Aorta (tissue), 5 donors: ENCODE data around the gene LBR. TPM values are rescaled to one million over a fixed set of nuclear protein-coding genes. Genes with fewer than 3 reads are reported as not detected.
"Not testable (repeated sequence)": the region's sequence is repeated elsewhere in the genome, so short reads cannot be mapped to it uniquely, and the experiment has no call there.

Experiments used
- ATAC-seq: fragments of 200-7000 bp; cut with Tn5 transposase; one replicate; pipeline ENCODE4 v1.9.1; 2022; ENCODE audit warnings: moderate library complexity; ENCODE audit not compliant: low FRiP score
- DNase-seq, 2 donors: peaks; one replicate each; pipeline ENCODE4 v3.0.0-alpha.2; 2020
- H3K27ac ChIP-seq, 2 donors: one replicate each; pipeline ENCODE4 v1.5.1; 2013; ENCODE audit warnings: low read length in 2 of 2, mild to moderate bottlenecking in 2 of 2, moderate library complexity in 2 of 2, control low read depth in 1 of 2, inconsistent platforms in 1 of 2, low read depth in 1 of 2
- H3K27me3 ChIP-seq, 2 donors: one replicate each; pipeline ENCODE4 v1.6.1; 2013; ENCODE audit warnings: control low read depth in 1 of 2, low read length in 1 of 2, mild to moderate bottlenecking in 1 of 2, moderate library complexity in 1 of 2; ENCODE audit not compliant: insufficient read depth in 2 of 2, control insufficient read depth in 1 of 2
- H3K36me3 ChIP-seq, 2 donors: one replicate each; pipeline ENCODE4 v1.6.1; 2013; ENCODE audit warnings: control low read depth in 1 of 2, low read length in 1 of 2, mild to moderate bottlenecking in 1 of 2; ENCODE audit not compliant: insufficient read depth in 2 of 2, control insufficient read depth in 1 of 2
- H3K4me1 ChIP-seq, 2 donors: one replicate each; pipeline ENCODE4 v1.6.1; 2013; ENCODE audit warnings: low read length in 2 of 2, control low read depth in 1 of 2, mild to moderate bottlenecking in 1 of 2, moderate library complexity in 1 of 2; ENCODE audit not compliant: insufficient read depth in 2 of 2, control insufficient read depth in 1 of 2
- H3K4me3 ChIP-seq, 2 donors: one replicate each; pipeline ENCODE4 v1.5.1; 2013; ENCODE audit warnings: low read length in 2 of 2, control low read depth in 1 of 2, mild to moderate bottlenecking in 1 of 2
- H3K9me3 ChIP-seq: one replicate; pipeline ENCODE4 v1.6.1; 2013; ENCODE audit warnings: mild to moderate bottlenecking, low read length; ENCODE audit not compliant: control insufficient read depth
- WGBS, 2 donors: extraction: QIAGEN DNeasy Blood & Tissue Kit; methylation state at CpG; one replicate each; pipeline ENCODE4 v1.1.7; 2013; 5-methylcytosine and 5-hydroxymethylcytosine counted together
- intact Hi-C, 2 donors: fragments of 100-400 bp; cut with DNase I; formaldehyde crosslinking; loops; one replicate each; pipeline versions ENCODE4 v1.14.2 to v1.15.0; 2022
- polyA plus RNA-seq, 2 donors: library from polyadenylated mRNA; stranded (reverse); fragments of 200-250 nt; gene quantifications; one replicate each; pipeline ENCODE4 v1.2.3, GENCODE V29; 2013
- total RNA-seq, 2 donors: library from RNA; stranded (reverse); fragmentation: NEBNext Ultra II Directional; extraction: Animal tissue kit (Norgen Biotek cat#: 25700); gene quantifications; one replicate each; pipeline ENCODE4 v1.2.1, GENCODE V29; 2021
- donor health status: healthy with polysubstance abuse.
- donor health status: Bipolar disorder and iron deficiency.
- donor health status: DM: no; HTN: no; CAD: no.
- donor health status: DM: no; HTN: no; CAD: no.
- donor health status: DM: yes; HTN: yes; CAD: no.

The LBR gene
- total and polyA plus RNA-seq, 4 donors: 8.5 to 48.4 (median 29.2) TPM

GRCh38 chr1:225473266-225473665, 45.4 kb upstream of the LBR start:
- peak; percentile 27 to 34 for DNase-seq

GRCh38 chr1:225471453-225472301, 43.8 kb upstream of the LBR start:
- intact Hi-C loops: loop anchor here in 1 of 2 donors (5.0 kb wide), 1 partner anchor 506 kb away; no protein-coding TSS in a partner anchor
- H3K36me3 ChIP-seq: no peaks in the 10 kb centered on the region
- no peaks in the 10 kb centered on the region for H3K27me3 ChIP-seq
- DNase-seq: peak; percentile 44 to 70
- no peaks in the 10 kb centered on the region for H3K4me1 ChIP-seq
- no peaks in the 10 kb centered on the region for H3K9me3 ChIP-seq
- WGBS, 2 donors: 83 to 85% methylated on average over 29 of the region's 29 CpGs
- no peak overlapping the region for H3K27ac ChIP-seq
- no peak overlapping the region for H3K4me3 ChIP-seq
- no peak for ATAC-seq

More at GRCh38 chr1:225473266-225473665, 45.4 kb upstream of the LBR start:
- not testable (repeated sequence) for H3K4me3 ChIP-seq, H3K27ac ChIP-seq, H3K36me3 ChIP-seq, H3K4me1 ChIP-seq, H3K27me3 ChIP-seq, H3K9me3 ChIP-seq, ATAC-seq
- intact Hi-C loops: loop anchor here in 1 of 2 donors (5.0 kb wide), 1 partner anchor 504 kb away; no protein-coding TSS in a partner anchor
- 57 to 67% methylated on average over 8 of the region's 8 CpGs for WGBS, 2 donors

GRCh38 chr1:225471109-225471452, 43.2 kb upstream of the LBR start:
- 78 to 79% methylated on average over 8 of the region's 8 CpGs for WGBS, 2 donors
- Histone ChIP-seq H3K27me3 (no peaks in the 10 kb centered on the region), H3K4me1 (no peaks in the 10 kb centered on the region), H3K9me3 (no peaks in the 10 kb centered on the region), H3K27ac (no peak overlapping the region), H3K4me3 (no peak overlapping the region), H3K36me3 (no peaks in the 10 kb centered on the region)
- intact Hi-C loops: loop anchor here in 1 of 2 donors (5.0 kb wide), 1 partner anchor 506 kb away; no protein-coding TSS in a partner anchor
- DNase-seq (no peak), ATAC-seq (no peak)

- ATAC-seq (no peak), DNase-seq (peak; percentile 32 to 70)
- no peaks in the 10 kb centered on the region for H3K27me3 ChIP-seq
- H3K27ac ChIP-seq: no peak overlapping the region
- intact Hi-C loops: loop anchor here in 1 of 2 donors (5.0 kb wide), 1 partner anchor 507 kb away; no protein-coding TSS in a partner anchor
- H3K4me1 ChIP-seq: no peaks in the 10 kb centered on the region
- 79 to 81% methylated on average over 25 of the region's 25 CpGs for WGBS, 2 donors
- no peaks in the 10 kb centered on the region for H3K9me3 ChIP-seq
- no peak overlapping the region for H3K4me3 ChIP-seq
- H3K36me3 ChIP-seq: no peaks in the 10 kb centered on the region
These were observed 42.6 kb upstream of the LBR start for GRCh38 chr1:225470211-225471108.

- intact Hi-C loops: no loop called here
- H3K36me3 ChIP-seq: no peaks in the 10 kb centered on the region
- no peak overlapping the region for H3K4me3 ChIP-seq
- H3K4me1 ChIP-seq: no peaks in the 10 kb centered on the region
- WGBS, 2 donors: 88 to 90% methylated on average over 5 of the region's 5 CpGs
- ATAC-seq: no peak
- H3K27ac ChIP-seq: no peak overlapping the region
- no peaks in the 10 kb centered on the region for H3K27me3 ChIP-seq
- peak; percentile 16 to 20 for DNase-seq
- H3K9me3 ChIP-seq: no peaks in the 10 kb centered on the region
These were observed 41.2 kb upstream of the LBR start for GRCh38 chr1:225469051-225469450.

GRCh38 chr1:225468270-225469020, 40.6 kb upstream of the LBR start:
- ATAC-seq: no peak
- WGBS, 2 donors: 87 to 90% methylated on average over 10 of the region's 10 CpGs
- Histone ChIP-seq H3K9me3 (no peaks in the 10 kb centered on the region), H3K4me3 (no peak overlapping the region), H3K36me3 (no peaks in the 10 kb centered on the region), H3K27ac (no peak overlapping the region), H3K27me3 (no peaks in the 10 kb centered on the region), H3K4me1 (no peaks in the 10 kb centered on the region)
- DNase-seq: peak; percentile 33 to 42
- intact Hi-C loops: no loop called here

GRCh38 chr1:225467193-225468020, 39.6 kb upstream of the LBR start:
- peak; percentile 78 to 90 for DNase-seq
- Histone ChIP-seq H3K27me3 (no peaks in the 10 kb centered on the region), H3K36me3 (no peaks in the 10 kb centered on the region), H3K27ac (no peak overlapping the region), H3K4me3 (no peak overlapping the region), H3K9me3 (no peaks in the 10 kb centered on the region), H3K4me1 (no peaks in the 10 kb centered on the region)
- ATAC-seq: peak; percentile 71
- WGBS, 2 donors: 74 to 79% methylated on average over 26 of the region's 26 CpGs
- intact Hi-C loops: no loop called here
